Fibroblast of lung (primary cell): ENCODE measurements around the gene CAMK1G. TPM values are rescaled to one million over a fixed set of nuclear protein-coding genes. Genes with fewer than 3 reads are reported as not detected.

Experiments
- DNase-seq, 2 donors: peaks; one replicate each; pipeline versions ENCODE4 v3.0.0 to v3.0.0-alpha.2; 2010; ENCODE audit warnings: low read depth in 2 of 2
- H2AFZ ChIP-seq: 2 replicates; pipeline ENCODE4 v1.5.1; 2012; ENCODE audit warnings: low read length, control low read depth, inconsistent platforms
- H3K27ac ChIP-seq: 2 replicates; pipeline ENCODE4 v1.5.1; 2011; ENCODE audit warnings: low read length, control low read depth; ENCODE audit not compliant: insufficient read depth
- H3K27me3 ChIP-seq: 2 replicates; pipeline ENCODE4 v1.5.1; 2011; ENCODE audit warnings: mild to moderate bottlenecking, low read length; ENCODE audit not compliant: control insufficient read depth, insufficient read depth
- H3K36me3 ChIP-seq: 2 replicates; pipeline ENCODE4 v1.5.1; 2011; ENCODE audit warnings: low read length; ENCODE audit not compliant: control insufficient read depth, insufficient read depth
- H3K4me1 ChIP-seq: 2 replicates; pipeline ENCODE4 v1.5.1; 2011; ENCODE audit warnings: low read length; ENCODE audit not compliant: control insufficient read depth, insufficient read depth; ENCODE audit errors: extremely low read depth
- H3K4me2 ChIP-seq: 2 replicates; pipeline ENCODE4 v1.5.1; 2011; ENCODE audit warnings: low read length, control low read depth; ENCODE audit not compliant: insufficient read depth; ENCODE audit errors: extremely low read depth
- H3K4me3 ChIP-seq, 4 experiments: fragments of 200-600 bp in 1 of 4; sonication (generic) in 1 of 4; replicated peaks in 1 of 4; 2 replicates each; pipeline ENCODE4 v1.5.1; 2011 to 2016; ENCODE audit warnings: low read length in 4 of 4, low read depth in 3 of 4, mild to moderate bottlenecking in 3 of 4, control low read depth in 2 of 4, inconsistent platforms in 1 of 4, mixed read lengths in 1 of 4; ENCODE audit not compliant: insufficient read depth in 1 of 4; ENCODE audit errors: control extremely low read depth in 1 of 4
- H3K79me2 ChIP-seq: 2 replicates; pipeline ENCODE4 v1.5.1; 2012; ENCODE audit warnings: mild to moderate bottlenecking, low read length, inconsistent platforms; ENCODE audit not compliant: control insufficient read depth, insufficient read depth
- H3K9ac ChIP-seq: 2 replicates; pipeline ENCODE4 v1.5.1; 2011; ENCODE audit warnings: mild to moderate bottlenecking, low read length, control low read depth; ENCODE audit not compliant: insufficient read depth
- H3K9me3 ChIP-seq: 2 replicates; pipeline ENCODE4 v1.5.1; 2012; ENCODE audit warnings: low read depth, low read length; ENCODE audit not compliant: control insufficient read depth, insufficient read depth
- H4K20me1 ChIP-seq: 2 replicates; pipeline ENCODE4 v1.5.1; 2011; ENCODE audit warnings: low read length; ENCODE audit not compliant: control insufficient read depth, insufficient read depth; ENCODE audit errors: extremely low read depth
- EZH2 ChIP-seq: IDR thresholded peaks from 2 replicates; pipeline ENCODE4 v1.5.1; 2012; ENCODE audit warnings: low read length, control low read depth, mild to moderate bottlenecking; ENCODE audit errors: missing control alignments
- polyA plus RNA-seq, 2 donors: library from polyadenylated mRNA; depleted of rRNA in 1 of 2; stranded (reverse) in 1 of 2; unstranded in 1 of 2; fragments of >200 nt; gene quantifications; 2 replicates each; pipeline ENCODE4 v1.2.1, GENCODE V29; 2011 to 2012; ENCODE audit warnings: missing spikeins in 1 of 2
- total RNA-seq: library from RNA; depleted of rRNA; stranded (reverse); fragments of >200 nt; gene quantifications from 2 replicates; pipeline ENCODE4 v1.2.1, GENCODE V29; 2014
- TF ChIP-seq, protein P1 (sequence below), 2 donors: IDR thresholded peaks in 1 of 2; conservative IDR thresholded peaks in 1 of 2; 1 replicate in 1 of 2; 2 replicates in 1 of 2; pipeline ENCODE4 v1.5.1; 2011 to 2012; ENCODE audit warnings: low read length in 2 of 2, control low read depth in 1 of 2, inconsistent platforms in 1 of 2, low read depth in 1 of 2, mild to moderate bottlenecking in 1 of 2

CAMK1G gene
- total and polyA plus RNA-seq, 2 donors (not counting 1 experiment from before 2014, with no cell fraction given): 0.96 to 1.7 TPM

DNA sequence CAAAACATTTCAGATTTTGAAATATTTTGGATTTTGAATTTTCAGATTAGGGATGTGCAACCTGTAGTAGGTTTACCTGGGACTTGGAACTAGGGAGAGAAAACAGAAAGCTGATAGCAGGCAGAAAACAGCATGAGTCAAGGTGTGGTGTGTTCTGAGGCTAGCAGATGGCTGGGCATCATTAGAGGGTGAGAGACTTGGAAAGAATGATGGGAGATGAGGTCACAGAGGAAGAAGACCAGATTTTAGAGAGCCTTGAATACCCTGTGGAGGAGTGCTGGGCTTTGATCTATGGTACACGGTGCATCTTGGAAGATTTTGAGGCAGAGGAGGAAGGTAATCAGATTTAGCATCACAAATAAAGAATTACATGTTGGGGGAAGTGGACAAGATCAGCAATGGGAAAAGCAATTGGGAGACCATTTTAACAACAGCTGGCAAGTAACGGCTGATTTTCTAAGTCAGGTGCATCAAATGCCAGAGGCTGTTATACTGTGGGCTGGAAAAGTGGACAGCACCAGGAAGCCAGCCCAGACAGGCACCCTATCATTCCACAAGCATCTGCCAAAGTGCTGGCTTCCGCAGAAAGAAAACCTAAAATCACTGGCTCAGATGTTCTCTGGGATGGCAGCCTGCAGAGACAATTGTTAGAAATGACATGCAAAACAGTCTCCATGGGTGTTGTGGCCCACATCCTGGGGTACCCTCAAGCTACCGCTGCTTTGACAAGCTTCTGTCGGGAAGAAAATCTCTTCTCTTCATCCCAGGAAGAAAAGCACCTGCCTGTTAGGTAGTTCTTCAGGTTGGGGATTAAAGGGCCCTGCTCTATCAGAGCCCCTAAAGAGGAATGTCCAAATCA, 30.9 kb upstream of the CAMK1G start:
- Histone ChIP-seq H4K20me1 (no peaks in the 10 kb centered on the region), H3K27ac (no peak overlapping the region), H3K36me3 (no peaks in the 10 kb centered on the region), H3K4me3 (no peak overlapping the region), H3K9me3 (no peaks in the 10 kb centered on the region), H3K4me1 (no peaks in the 10 kb centered on the region), H3K4me2 (no peak overlapping the region), H3K27me3 (peaks cover 2% of the 10 kb centered on the region), H2AFZ (no peak overlapping the region), H3K9ac (no peak overlapping the region), H3K79me2 (no peaks in the 10 kb centered on the region)
- no peak for DNase-seq
- no peak for TF ChIP-seq EZH2
- TF ChIP-seq, protein P1, sequence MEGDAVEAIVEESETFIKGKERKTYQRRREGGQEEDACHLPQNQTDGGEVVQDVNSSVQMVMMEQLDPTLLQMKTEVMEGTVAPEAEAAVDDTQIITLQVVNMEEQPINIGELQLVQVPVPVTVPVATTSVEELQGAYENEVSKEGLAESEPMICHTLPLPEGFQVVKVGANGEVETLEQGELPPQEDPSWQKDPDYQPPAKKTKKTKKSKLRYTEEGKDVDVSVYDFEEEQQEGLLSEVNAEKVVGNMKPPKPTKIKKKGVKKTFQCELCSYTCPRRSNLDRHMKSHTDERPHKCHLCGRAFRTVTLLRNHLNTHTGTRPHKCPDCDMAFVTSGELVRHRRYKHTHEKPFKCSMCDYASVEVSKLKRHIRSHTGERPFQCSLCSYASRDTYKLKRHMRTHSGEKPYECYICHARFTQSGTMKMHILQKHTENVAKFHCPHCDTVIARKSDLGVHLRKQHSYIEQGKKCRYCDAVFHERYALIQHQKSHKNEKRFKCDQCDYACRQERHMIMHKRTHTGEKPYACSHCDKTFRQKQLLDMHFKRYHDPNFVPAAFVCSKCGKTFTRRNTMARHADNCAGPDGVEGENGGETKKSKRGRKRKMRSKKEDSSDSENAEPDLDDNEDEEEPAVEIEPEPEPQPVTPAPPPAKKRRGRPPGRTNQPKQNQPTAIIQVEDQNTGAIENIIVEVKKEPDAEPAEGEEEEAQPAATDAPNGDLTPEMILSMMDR (conservative IDR thresholded peaks at IDR 0.05 in 1 of 2, IDR thresholded peaks at IDR 0.05 in 1 of 2; ENCODE audit: low read depth in 1 of 2, low read length in 2 of 2): no peak

- Histone ChIP-seq H3K4me1 (no peaks in the 10 kb centered on the region), H3K4me3 (no peak overlapping the region), H3K36me3 (no peaks in the 10 kb centered on the region), H2AFZ (no peak overlapping the region), H3K27me3 (peaks cover 2% of the 10 kb centered on the region), H3K9me3 (no peaks in the 10 kb centered on the region), H3K4me2 (no peak overlapping the region), H3K27ac (no peak overlapping the region), H4K20me1 (no peaks in the 10 kb centered on the region), H3K9ac (no peak overlapping the region), H3K79me2 (no peaks in the 10 kb centered on the region)
- DNase-seq: no peak
- TF ChIP-seq, protein P1 (conservative IDR thresholded peaks at IDR 0.05 in 1 of 2, IDR thresholded peaks at IDR 0.05 in 1 of 2; ENCODE audit: low read depth in 1 of 2, low read length in 2 of 2): no peak
- TF ChIP-seq EZH2: no peak
These were observed 28.5 kb upstream of the CAMK1G start for GRCh38 chr1:209554761-209555611.

- Histone ChIP-seq H3K27ac (no peak overlapping the region), H3K27me3 (peaks cover under 1% of the 10 kb centered on the region), H2AFZ (no peak overlapping the region), H4K20me1 (no peaks in the 10 kb centered on the region), H3K4me3 (no peak overlapping the region), H3K4me1 (no peaks in the 10 kb centered on the region), H3K9me3 (no peaks in the 10 kb centered on the region), H3K4me2 (no peak overlapping the region), H3K36me3 (no peaks in the 10 kb centered on the region), H3K9ac (no peak overlapping the region), H3K79me2 (no peaks in the 10 kb centered on the region)
- TF ChIP-seq EZH2: no peak
- TF ChIP-seq, protein P1 (conservative IDR thresholded peaks at IDR 0.05 in 1 of 2, IDR thresholded peaks at IDR 0.05 in 1 of 2; ENCODE audit: low read depth in 1 of 2, low read length in 2 of 2): no peak
- DNase-seq: peak in 1 of 2 donors; percentile 8
These were observed 27.3 kb upstream of the CAMK1G start for GRCh38 chr1:209556162-209556690.
